Thymus (tissue), 11 donors: Measurements from ENCODE around the gene TBATA. TPM values are rescaled to one million over a fixed set of nuclear protein-coding genes. Genes with fewer than 3 reads are reported as not detected.

ENCODE experiments used
- DNase-seq, 9 donors: peaks; one replicate each; pipeline ENCODE4 v3.0.0-alpha.2; 2013; ENCODE audit warnings: low spot score in 9 of 9, low read depth in 6 of 9, missing footprints in 1 of 9
- H3K27ac ChIP-seq, 2 donors: one replicate each; pipeline ENCODE4 v1.5.1; 2013; ENCODE audit warnings: control low read depth in 1 of 2, low read depth in 1 of 2, low read length in 1 of 2, mild to moderate bottlenecking in 1 of 2, moderate library complexity in 1 of 2
- H3K27me3 ChIP-seq, 2 donors: one replicate each; pipeline ENCODE4 v1.5.1; 2013; ENCODE audit warnings: low read length in 1 of 2; ENCODE audit not compliant: control insufficient read depth in 2 of 2, insufficient read depth in 1 of 2
- H3K36me3 ChIP-seq, 2 donors: one replicate each; pipeline ENCODE4 v1.5.1; 2013; ENCODE audit warnings: low read length in 1 of 2, mild to moderate bottlenecking in 1 of 2, moderate library complexity in 1 of 2; ENCODE audit not compliant: control insufficient read depth in 2 of 2, insufficient read depth in 2 of 2
- H3K4me1 ChIP-seq, 2 donors: one replicate each; pipeline ENCODE4 v1.5.1; 2013; ENCODE audit warnings: low read length in 2 of 2; ENCODE audit not compliant: control insufficient read depth in 2 of 2, insufficient read depth in 2 of 2
- H3K4me3 ChIP-seq, 2 donors: one replicate each; pipeline ENCODE4 v1.5.1; 2013; ENCODE audit warnings: low read length in 2 of 2, control low read depth in 1 of 2, mild to moderate bottlenecking in 1 of 2
- H3K9me3 ChIP-seq, 2 donors: one replicate each; pipeline ENCODE4 v1.5.1; 2013; ENCODE audit warnings: low read length in 1 of 2, mild to moderate bottlenecking in 1 of 2; ENCODE audit not compliant: control insufficient read depth in 2 of 2, insufficient read depth in 1 of 2
- WGBS: extraction: QIAGEN DNeasy Blood & Tissue Kit; methylation state at CpG from one replicate; pipeline ENCODE4 v1.1.7; 2013; 5-methylcytosine and 5-hydroxymethylcytosine counted together
- polyA plus RNA-seq: library from polyadenylated mRNA; stranded (reverse); fragments of 200-250 nt; gene quantifications from one replicate; pipeline ENCODE4 v1.2.3, GENCODE V29; 2013
- total RNA-seq: library from RNA; stranded (reverse); fragments of 120-200 nt; gene quantifications from one replicate; pipeline ENCODE4 v1.2.4, GENCODE V29; 2013
- donor health status: healthy.

Gene TBATA
- total and polyA plus RNA-seq, 2 donors: 42.1 to 134 TPM

DNA sequence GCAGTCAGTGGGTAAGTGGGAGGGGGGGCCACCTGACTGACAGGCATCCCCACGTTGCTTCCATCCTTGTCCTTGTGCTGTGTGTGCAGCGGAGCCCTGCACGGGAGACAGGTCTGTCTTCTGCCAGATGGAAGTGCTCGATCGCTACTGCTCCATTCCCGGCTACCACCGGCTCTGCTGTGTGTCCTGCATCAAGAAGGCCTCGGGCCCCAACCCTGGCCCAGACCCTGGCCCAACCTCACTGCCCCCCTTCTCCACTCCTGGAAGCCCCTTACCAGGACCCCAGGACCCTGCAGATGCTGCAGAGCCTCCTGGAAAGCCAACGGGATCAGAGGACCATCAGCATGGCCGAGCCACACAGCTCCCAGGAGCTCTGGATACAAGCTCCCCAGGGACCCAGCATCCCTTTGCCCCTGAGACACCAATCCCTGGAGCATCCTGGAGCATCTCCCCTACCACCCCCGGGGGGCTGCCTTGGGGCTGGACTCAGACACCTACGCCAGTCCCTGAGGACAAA lies 24.8 kb downstream of the TBATA start:
- Histone ChIP-seq H3K4me1 (no peaks in the 10 kb centered on the region), H3K4me3 (no peak overlapping the region), H3K9me3 (no peaks in the 10 kb centered on the region), H3K27me3 (no peaks in the 10 kb centered on the region), H3K27ac (no peak overlapping the region), H3K36me3 (no peaks in the 10 kb centered on the region)
- 90% methylated on average over 12 of the region's 12 CpGs for WGBS
- DNase-seq: no peak

DNA sequence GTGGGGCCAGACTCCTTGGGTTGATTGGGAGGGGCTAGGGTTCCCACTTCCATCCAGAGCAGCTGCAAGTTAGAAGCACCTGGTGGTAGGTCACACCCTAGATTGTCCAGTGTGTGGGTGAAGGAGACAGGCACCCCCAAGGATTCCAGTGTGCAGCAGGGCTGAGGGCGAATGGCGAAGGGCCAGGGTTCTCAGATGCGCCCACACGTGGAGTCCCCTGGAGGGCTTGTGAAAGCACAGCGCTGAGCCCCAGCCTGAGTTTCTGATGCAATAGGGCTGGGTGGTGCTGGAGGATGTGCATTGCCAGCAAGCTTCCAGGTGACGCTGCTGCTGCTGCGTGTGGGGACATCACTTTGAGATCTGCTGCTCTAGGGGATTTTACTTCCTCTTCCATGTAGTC lies 25.4 kb downstream of the TBATA start:
- Histone ChIP-seq H3K4me1 (no peaks in the 10 kb centered on the region), H3K4me3 (no peak overlapping the region), H3K27me3 (no peaks in the 10 kb centered on the region), H3K36me3 (no peaks in the 10 kb centered on the region), H3K27ac (no peak overlapping the region), H3K9me3 (no peaks in the 10 kb centered on the region)
- no peak for DNase-seq
- WGBS: 61% methylated on average over 7 of the region's 7 CpGs

DNA sequence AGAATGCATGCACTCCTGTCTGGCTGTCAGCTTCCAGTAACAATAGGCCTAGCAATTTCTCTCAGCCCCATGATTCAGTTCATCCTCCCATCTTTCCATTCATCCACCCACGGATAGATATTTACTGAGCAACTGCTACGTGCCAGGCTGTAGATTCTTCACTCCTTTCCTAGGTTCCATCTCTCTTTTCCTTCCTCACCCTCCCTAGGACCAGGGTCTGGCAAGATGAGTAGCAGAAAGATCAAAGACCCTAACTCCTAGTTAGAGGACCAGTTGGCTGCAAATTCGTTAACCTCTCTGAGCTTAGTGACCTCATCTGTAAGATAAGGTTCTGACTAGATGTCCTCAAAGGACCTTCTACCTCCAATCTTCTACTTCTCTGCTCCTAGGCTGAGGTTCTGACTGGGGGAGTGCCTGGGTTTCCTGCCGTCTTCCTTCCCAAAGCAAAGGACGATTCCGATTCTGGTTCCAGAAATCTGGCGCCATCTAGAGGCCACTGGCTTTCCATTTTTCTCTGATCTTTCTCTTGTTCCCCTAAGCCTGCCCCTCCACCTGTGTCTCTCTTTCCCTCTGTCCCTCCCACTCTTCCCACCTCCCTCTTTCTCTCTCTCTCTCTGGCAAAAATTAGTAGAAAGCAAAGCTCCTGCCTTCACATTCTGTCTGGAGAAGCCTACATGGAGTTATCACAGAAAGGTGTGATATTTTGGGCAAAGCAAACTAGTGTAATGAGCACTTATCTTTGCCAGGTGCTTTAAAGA lies 26.2 kb downstream of the TBATA start:
- H3K4me3 ChIP-seq: no peak overlapping the region
- peak; percentile 33 to 84 (median 62) for DNase-seq
- H3K9me3 ChIP-seq: no peaks in the 10 kb centered on the region
- no peaks in the 10 kb centered on the region for H3K4me1 ChIP-seq
- H3K27ac ChIP-seq: no peak overlapping the region
- 30% methylated on average over 7 of the region's 7 CpGs for WGBS
- H3K27me3 ChIP-seq: no peaks in the 10 kb centered on the region
- no peaks in the 10 kb centered on the region for H3K36me3 ChIP-seq

- no peaks in the 10 kb centered on the region for H3K4me1 ChIP-seq
- no peaks in the 10 kb centered on the region for H3K36me3 ChIP-seq
- DNase-seq: no peak
- H3K4me3 ChIP-seq: no peak overlapping the region
- no peak overlapping the region for H3K27ac ChIP-seq
- H3K27me3 ChIP-seq: no peaks in the 10 kb centered on the region
- H3K9me3 ChIP-seq: no peaks in the 10 kb centered on the region
- 90% methylated on average over 13 of the region's 13 CpGs for WGBS
These were observed 27.3 kb downstream of the TBATA start for GRCh38 chr10:70757856-70758255.

DNA sequence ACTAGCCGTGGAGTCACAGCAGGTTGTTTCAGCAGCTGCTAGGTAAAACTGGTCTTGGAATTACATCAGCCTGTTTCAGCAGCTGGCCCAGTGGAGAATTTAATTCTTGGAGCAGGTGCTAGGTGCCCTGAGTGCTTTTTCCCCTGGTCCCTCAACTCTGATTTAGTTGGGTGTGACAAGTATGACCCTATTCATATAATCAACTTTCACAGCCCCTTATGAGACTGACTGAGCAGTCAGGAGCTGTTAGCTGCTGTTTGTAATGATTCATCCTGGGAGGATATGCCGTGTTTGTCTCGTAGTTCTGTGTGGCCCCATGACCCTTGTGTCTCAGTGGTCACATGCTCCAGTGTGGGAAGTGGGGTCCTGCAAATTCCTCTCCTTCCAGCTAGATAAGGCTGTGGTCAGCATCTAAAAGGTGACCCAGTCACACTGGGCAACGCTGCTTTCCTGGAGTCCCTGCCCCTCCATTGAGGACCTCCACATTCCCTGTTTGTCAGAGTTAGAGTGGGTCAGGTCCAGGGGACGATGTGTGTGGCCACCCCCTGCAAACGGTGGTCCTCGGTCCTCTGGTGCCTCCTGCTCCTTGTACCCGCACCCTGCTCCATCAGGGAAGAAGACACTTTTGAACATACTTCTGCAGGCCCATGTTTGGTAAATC lies 28.3 kb downstream of the TBATA start:
- no peaks in the 10 kb centered on the region for H3K4me1 ChIP-seq
- no peak for DNase-seq
- WGBS: 97% methylated on average over 8 of the region's 8 CpGs
- no peak overlapping the region for H3K4me3 ChIP-seq
- H3K27ac ChIP-seq: no peak overlapping the region
- H3K9me3 ChIP-seq: no peaks in the 10 kb centered on the region
- no peaks in the 10 kb centered on the region for H3K36me3 ChIP-seq
- H3K27me3 ChIP-seq: no peaks in the 10 kb centered on the region

- peak overlapping the region in 1 of 2 donors; percentile 37 for H3K27ac ChIP-seq
- no peak overlapping the region for H3K4me3 ChIP-seq
- H3K9me3 ChIP-seq: no peaks in the 10 kb centered on the region
- H3K27me3 ChIP-seq: no peaks in the 10 kb centered on the region
- H3K4me1 ChIP-seq: no peaks in the 10 kb centered on the region
- DNase-seq: no peak
- H3K36me3 ChIP-seq: no peaks in the 10 kb centered on the region
- WGBS: 85% methylated on average over 15 of the region's 15 CpGs
These were observed 31.1 kb downstream of the TBATA start for GRCh38 chr10:70753841-70754621.

DNA sequence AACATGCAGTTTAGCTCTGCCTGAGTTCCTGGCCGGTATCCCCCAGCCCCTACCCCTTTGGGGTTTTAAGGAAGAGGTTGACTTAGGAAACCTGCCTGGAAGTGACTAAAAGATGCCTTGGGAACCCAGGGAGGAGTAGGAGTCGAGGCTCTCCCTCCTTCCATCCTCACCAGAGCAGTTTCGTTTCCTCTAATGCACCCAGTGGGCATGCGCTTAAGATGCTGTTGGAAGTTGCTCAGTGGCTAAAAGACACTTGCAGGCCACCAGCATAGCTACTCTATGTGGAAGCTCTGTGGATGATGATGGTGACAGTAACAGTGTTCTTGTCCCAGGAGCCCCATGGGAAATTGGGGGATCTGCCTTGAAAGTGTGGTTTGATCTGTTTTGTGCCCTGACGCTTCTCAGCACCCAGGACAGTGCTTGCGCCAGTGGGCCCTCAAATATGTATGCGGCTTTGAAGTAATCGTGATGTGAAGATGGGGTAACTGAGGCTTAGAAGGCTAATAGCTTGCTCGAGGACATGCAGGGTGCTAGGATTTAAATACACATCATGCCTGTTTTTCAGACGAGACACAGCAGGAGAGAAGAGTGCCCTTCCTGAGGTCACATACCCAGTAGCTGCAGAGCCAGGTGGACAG lies 32.0 kb downstream of the TBATA start:
- H3K4me1 ChIP-seq: no peaks in the 10 kb centered on the region
- 94% methylated on average over 10 of the region's 10 CpGs for WGBS
- H3K36me3 ChIP-seq: no peaks in the 10 kb centered on the region
- no peak for DNase-seq
- no peaks in the 10 kb centered on the region for H3K27me3 ChIP-seq
- H3K9me3 ChIP-seq: no peaks in the 10 kb centered on the region
- no peak overlapping the region for H3K4me3 ChIP-seq
- H3K27ac ChIP-seq: no peak overlapping the region

DNA sequence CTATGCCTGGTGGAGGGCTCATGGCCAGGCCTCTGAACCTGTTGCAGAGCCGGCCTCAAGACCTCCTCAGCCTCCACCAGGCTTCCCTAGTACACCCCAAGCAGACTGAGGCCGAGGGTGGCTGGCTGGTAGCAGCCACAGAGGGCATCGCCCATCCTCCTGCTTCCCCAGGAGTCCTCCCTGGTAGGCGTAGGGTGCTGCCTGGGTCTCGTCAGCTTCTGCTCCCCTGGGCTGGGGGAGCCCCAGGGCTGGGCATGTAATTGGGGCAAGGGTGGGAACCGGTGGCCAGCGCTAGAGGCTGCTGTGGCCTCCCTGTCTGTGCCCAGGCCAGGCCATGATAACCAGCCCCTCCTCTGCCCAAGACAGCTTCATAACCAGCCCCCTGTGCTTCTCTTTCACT lies 32.6 kb downstream of the TBATA start:
- Histone ChIP-seq H3K4me1 (no peaks in the 10 kb centered on the region), H3K36me3 (no peaks in the 10 kb centered on the region), H3K4me3 (no peak overlapping the region), H3K27ac (no peak overlapping the region), H3K27me3 (no peaks in the 10 kb centered on the region), H3K9me3 (no peaks in the 10 kb centered on the region)
- no peak for DNase-seq
- WGBS: 96% methylated on average over 7 of the region's 7 CpGs
